GM12878 (cell line): ENCODE data around the gene ZNF100.

Experiments
- CEBPB ChIP-seq, 2 experiments: fragments of 150-350 bp in 1 of 2; IDR thresholded peaks; 2 replicates each; pipeline ENCODE4 v1.6.1; 2012 to 2014; ENCODE audit warnings: low read depth in 2 of 2, low read length in 2 of 2, borderline replicate concordance in 1 of 2, inconsistent platforms in 1 of 2
- GABPA ChIP-seq: IDR thresholded peaks from 2 replicates; pipeline ENCODE4 v1.6.1; 2014; ENCODE audit warnings: antibody characterized with exemption, low read depth, mild to moderate bottlenecking, inconsistent platforms
- NFYB ChIP-seq: IDR thresholded peaks from 2 replicates; pipeline ENCODE4 v1.6.1; 2011; ENCODE audit warnings: low read depth, mild to moderate bottlenecking, low read length, improper control_type of control experiment, moderate library complexity; ENCODE audit not compliant: insufficient read depth
- SMARCA5 ChIP-seq: fragments of 450-650 bp; IDR thresholded peaks from 2 replicates; pipeline ENCODE4 v1.6.1; 2017; ENCODE audit warnings: mild to moderate bottlenecking
- YBX1 ChIP-seq: fragments of 450-650 bp; IDR thresholded peaks from 2 replicates; pipeline ENCODE4 v1.6.1; 2016; ENCODE audit warnings: antibody characterized with exemption
- ZNF24 ChIP-seq: fragments of 450-650 bp; IDR thresholded peaks from 2 replicates; pipeline ENCODE4 v1.6.1; 2017; ENCODE audit warnings: antibody characterized with exemption, mild to moderate bottlenecking
- TF ChIP-seq, protein P1 (sequence below), 3 experiments: IDR thresholded peaks in 2 of 3; conservative IDR thresholded peaks in 1 of 3; 2 replicates each; pipeline ENCODE4 v1.5.1; 2011; ENCODE audit warnings: low read depth in 3 of 3, low read length in 3 of 3, mild to moderate bottlenecking in 3 of 3, control low read depth in 2 of 3, moderate library complexity in 2 of 3, inconsistent platforms in 1 of 3, mixed read lengths in 1 of 3; ENCODE audit not compliant: control insufficient read depth in 2 of 3, insufficient read depth in 1 of 3; ENCODE audit errors: extremely low read depth in 1 of 3
- TF ChIP-seq, protein P2 (sequence below): IDR thresholded peaks from 2 replicates; pipeline ENCODE4 v1.6.1; 2011; ENCODE audit warnings: low read depth, mild to moderate bottlenecking, low read length, moderate library complexity, borderline replicate concordance; ENCODE audit errors: extremely low read depth
- TF ChIP-seq, protein P3 (sequence below): IDR thresholded peaks from 2 replicates; pipeline ENCODE4 v1.6.1; 2011; ENCODE audit warnings: low read depth, low read length, improper control_type of control experiment, borderline replicate concordance
- TF ChIP-seq, protein P4 (sequence below): IDR thresholded peaks from 2 replicates; pipeline ENCODE4 v1.6.1; 2012; ENCODE audit warnings: low read length, inconsistent platforms
- TF ChIP-seq, protein P5 (sequence below): IDR thresholded peaks from 2 replicates; pipeline ENCODE4 v1.6.1; 2012; ENCODE audit warnings: mild to moderate bottlenecking, low read depth, low read length
- TF ChIP-seq, protein P6 (sequence below): IDR thresholded peaks from 2 replicates; pipeline ENCODE4 v1.6.1; 2012; ENCODE audit warnings: low read depth, low read length, improper control_type of control experiment

DNA sequence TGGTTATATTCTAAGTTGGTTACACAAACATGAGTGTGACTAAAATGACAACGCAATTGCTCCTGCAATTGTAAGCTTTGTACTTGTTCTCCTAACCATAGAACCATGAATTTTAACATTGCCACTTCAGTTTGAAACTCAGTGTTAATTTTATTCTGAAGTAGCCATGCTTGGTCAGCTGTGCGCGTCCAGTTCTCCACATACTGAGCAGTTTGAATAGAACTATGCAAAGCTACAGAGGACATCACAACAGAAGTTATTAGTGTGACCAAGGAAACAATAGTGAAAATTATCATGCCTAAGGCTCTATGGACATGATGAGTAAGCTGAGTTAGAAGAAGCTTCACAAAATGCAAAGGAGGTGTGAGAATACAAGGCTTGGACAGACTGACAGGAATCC is 19.6 kb upstream of the ZNF100 start:
- TF ChIP-seq, protein P1, sequence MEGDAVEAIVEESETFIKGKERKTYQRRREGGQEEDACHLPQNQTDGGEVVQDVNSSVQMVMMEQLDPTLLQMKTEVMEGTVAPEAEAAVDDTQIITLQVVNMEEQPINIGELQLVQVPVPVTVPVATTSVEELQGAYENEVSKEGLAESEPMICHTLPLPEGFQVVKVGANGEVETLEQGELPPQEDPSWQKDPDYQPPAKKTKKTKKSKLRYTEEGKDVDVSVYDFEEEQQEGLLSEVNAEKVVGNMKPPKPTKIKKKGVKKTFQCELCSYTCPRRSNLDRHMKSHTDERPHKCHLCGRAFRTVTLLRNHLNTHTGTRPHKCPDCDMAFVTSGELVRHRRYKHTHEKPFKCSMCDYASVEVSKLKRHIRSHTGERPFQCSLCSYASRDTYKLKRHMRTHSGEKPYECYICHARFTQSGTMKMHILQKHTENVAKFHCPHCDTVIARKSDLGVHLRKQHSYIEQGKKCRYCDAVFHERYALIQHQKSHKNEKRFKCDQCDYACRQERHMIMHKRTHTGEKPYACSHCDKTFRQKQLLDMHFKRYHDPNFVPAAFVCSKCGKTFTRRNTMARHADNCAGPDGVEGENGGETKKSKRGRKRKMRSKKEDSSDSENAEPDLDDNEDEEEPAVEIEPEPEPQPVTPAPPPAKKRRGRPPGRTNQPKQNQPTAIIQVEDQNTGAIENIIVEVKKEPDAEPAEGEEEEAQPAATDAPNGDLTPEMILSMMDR (IDR thresholded peaks at IDR 0.05 in 2 of 3, conservative IDR thresholded peaks at IDR 0.05 in 1 of 3; ENCODE audit: control insufficient read depth in 2 of 3, extremely low read depth in 1 of 3, insufficient read depth in 1 of 3, low read depth in 3 of 3, low read length in 3 of 3), result no peak
- TF ChIP-seq SMARCA5, result no peak
- no peak for TF ChIP-seq GABPA
- TF ChIP-seq NFYB, result no peak
- TF ChIP-seq, protein P2, sequence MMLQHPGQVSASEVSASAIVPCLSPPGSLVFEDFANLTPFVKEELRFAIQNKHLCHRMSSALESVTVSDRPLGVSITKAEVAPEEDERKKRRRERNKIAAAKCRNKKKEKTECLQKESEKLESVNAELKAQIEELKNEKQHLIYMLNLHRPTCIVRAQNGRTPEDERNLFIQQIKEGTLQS, result no peak
- TF ChIP-seq, protein P3, sequence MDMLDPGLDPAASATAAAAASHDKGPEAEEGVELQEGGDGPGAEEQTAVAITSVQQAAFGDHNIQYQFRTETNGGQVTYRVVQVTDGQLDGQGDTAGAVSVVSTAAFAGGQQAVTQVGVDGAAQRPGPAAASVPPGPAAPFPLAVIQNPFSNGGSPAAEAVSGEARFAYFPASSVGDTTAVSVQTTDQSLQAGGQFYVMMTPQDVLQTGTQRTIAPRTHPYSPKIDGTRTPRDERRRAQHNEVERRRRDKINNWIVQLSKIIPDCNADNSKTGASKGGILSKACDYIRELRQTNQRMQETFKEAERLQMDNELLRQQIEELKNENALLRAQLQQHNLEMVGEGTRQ, result no peak
- TF ChIP-seq CEBPB (IDR thresholded peaks at IDR 0.05; ENCODE audit: borderline replicate concordance in 1 of 2, low read depth in 2 of 2, low read length in 2 of 2), result no peak
- TF ChIP-seq YBX1, result no peak
- TF ChIP-seq, protein P4, sequence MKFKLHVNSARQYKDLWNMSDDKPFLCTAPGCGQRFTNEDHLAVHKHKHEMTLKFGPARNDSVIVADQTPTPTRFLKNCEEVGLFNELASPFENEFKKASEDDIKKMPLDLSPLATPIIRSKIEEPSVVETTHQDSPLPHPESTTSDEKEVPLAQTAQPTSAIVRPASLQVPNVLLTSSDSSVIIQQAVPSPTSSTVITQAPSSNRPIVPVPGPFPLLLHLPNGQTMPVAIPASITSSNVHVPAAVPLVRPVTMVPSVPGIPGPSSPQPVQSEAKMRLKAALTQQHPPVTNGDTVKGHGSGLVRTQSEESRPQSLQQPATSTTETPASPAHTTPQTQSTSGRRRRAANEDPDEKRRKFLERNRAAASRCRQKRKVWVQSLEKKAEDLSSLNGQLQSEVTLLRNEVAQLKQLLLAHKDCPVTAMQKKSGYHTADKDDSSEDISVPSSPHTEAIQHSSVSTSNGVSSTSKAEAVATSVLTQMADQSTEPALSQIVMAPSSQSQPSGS, result no peak
- TF ChIP-seq, protein P5, sequence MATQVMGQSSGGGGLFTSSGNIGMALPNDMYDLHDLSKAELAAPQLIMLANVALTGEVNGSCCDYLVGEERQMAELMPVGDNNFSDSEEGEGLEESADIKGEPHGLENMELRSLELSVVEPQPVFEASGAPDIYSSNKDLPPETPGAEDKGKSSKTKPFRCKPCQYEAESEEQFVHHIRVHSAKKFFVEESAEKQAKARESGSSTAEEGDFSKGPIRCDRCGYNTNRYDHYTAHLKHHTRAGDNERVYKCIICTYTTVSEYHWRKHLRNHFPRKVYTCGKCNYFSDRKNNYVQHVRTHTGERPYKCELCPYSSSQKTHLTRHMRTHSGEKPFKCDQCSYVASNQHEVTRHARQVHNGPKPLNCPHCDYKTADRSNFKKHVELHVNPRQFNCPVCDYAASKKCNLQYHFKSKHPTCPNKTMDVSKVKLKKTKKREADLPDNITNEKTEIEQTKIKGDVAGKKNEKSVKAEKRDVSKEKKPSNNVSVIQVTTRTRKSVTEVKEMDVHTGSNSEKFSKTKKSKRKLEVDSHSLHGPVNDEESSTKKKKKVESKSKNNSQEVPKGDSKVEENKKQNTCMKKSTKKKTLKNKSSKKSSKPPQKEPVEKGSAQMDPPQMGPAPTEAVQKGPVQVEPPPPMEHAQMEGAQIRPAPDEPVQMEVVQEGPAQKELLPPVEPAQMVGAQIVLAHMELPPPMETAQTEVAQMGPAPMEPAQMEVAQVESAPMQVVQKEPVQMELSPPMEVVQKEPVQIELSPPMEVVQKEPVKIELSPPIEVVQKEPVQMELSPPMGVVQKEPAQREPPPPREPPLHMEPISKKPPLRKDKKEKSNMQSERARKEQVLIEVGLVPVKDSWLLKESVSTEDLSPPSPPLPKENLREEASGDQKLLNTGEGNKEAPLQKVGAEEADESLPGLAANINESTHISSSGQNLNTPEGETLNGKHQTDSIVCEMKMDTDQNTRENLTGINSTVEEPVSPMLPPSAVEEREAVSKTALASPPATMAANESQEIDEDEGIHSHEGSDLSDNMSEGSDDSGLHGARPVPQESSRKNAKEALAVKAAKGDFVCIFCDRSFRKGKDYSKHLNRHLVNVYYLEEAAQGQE, result no peak
- TF ChIP-seq, protein P6, sequence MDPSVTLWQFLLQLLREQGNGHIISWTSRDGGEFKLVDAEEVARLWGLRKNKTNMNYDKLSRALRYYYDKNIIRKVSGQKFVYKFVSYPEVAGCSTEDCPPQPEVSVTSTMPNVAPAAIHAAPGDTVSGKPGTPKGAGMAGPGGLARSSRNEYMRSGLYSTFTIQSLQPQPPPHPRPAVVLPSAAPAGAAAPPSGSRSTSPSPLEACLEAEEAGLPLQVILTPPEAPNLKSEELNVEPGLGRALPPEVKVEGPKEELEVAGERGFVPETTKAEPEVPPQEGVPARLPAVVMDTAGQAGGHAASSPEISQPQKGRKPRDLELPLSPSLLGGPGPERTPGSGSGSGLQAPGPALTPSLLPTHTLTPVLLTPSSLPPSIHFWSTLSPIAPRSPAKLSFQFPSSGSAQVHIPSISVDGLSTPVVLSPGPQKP, result no peak
- no peak for TF ChIP-seq ZNF24
